ENCODE measurements around the gene POFUT1.
"Not testable (repeated sequence)": the region's sequence is repeated elsewhere in the genome, so short reads cannot be mapped to it uniquely, and the experiment has no call there.

Gene POFUT1

DNA sequence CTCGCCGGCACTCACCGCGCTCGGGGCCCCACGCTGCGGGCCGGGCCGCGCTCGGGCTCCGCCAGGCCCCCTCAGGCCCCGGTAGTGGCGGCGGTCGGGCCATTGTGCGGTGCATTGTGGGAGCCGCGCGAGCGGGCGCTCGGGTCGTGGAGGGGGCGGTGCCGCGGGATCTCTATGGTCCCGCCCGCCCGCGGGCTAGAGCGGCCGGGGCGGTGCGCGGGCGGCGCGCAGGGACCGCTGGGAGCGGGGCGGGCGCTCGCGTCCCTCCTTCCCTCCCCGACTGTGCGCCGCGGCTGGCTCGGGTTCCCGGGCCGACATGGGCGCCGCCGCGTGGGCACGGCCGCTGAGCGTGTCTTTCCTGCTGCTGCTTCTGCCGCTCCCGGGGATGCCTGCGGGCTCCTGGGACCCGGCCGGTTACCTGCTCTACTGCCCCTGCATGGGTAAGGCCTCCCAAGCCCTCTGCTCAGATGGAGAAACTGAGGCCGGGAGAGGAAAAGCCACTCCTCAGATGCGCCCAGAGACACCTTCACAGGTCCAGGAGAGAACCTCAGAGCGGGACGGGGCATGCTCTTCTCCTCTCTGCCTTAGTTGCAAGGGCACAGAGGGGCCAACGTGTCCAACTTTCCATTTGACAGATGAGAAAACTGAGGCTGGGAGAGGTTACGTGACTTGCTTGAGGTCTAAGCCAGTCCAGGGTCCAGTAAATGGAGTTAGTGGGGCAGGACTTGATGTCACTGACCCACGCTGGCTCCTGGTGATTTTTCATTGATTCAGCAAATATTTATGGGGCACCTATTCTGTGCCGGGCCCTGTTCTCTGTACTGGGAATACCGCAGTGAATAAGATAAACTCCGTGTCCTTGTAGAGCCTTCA is at the start of gene POFUT1, which contains the start of gene PLAGL2:
POFUT1 (plus strand) TSS at position 255 of the 873 bp plus-strand sequence; CDS start at position 317, 62 bp downstream.
PLAGL2 (minus strand) TSS at position 118 of the 873 bp plus-strand sequence. CDS start 5,565 bp downstream, outside the sequence.
- DNase-seq = peak; percentile 90

GRCh38 chr20:32158351-32158750 is 49.3 kb upstream of the POFUT1 start:
- no peak for DNase-seq

- DNase-seq = no peak
Measured at GRCh38 chr20:32158943-32159660, 48.6 kb upstream of the POFUT1 start.

GRCh38 chr20:32159766-32160221 is 47.9 kb upstream of the POFUT1 start:
- no peak for DNase-seq

- no peak for DNase-seq
Measured at GRCh38 chr20:32160341-32160740, 47.3 kb upstream of the POFUT1 start.

DNA sequence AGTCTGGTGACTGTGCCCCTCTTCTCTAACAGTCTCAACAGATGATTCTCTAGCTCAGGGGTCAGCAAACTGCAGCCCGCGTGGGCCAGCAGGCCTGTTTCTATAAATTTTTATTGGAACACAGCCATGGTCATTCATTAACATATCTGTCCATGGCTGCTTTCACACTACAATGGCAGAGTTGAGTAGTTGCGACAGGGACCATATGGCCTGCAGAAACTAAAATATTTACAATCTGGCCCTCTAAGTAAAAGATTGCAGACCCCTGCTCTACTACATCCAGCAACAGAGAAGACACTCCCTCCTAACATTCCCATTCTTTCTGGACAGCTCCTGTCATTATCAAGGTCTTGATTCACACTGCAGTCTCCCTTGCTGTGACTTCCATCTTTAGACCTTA is 45.3 kb upstream of the POFUT1 start:
- no peak for DNase-seq

DNA sequence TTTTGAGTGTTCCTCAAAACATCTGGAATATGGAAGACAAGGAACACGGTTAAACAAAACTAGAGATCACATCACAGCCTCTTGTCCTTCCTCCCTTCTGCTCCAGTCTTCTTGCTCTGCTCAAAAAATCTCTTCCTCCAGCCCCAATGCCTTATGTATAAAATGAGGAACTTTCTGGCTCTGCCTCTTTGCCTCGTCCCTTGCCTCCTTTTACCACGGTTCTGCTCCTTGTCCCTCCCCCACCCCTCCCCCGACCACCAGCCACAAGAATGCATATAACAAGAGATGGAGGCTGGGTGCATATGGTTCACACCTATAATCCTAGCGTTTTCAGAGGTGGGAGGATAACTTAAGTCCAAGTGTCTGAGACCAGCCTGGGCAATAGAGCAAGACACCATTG is 43.7 kb upstream of the POFUT1 start:
- no peak for DNase-seq

- DNase-seq = no peak
Measured at GRCh38 chr20:32164984-32165735, 42.5 kb upstream of the POFUT1 start.

GRCh38 chr20:32165836-32166545 is 41.7 kb upstream of the POFUT1 start:
- DNase-seq = no peak

DNA sequence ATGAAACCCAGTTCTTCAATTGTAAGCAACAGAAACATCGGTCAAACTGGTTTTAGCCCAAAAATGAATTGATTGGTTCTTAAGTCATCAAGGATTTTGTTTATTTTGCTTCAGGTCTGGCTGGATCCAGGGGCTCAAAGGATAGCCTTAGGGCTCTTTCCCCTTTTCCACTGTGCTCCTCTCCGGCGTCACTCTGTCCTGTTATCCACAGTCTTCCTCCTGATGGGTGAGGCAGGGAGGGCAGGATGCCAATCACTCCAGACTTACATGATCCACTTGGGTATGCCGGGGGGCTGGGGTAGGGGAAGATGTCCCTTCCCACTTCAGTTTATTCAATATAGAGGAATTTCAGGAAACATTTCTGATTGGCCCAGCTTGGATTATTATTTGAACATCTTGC is 40.1 kb upstream of the POFUT1 start:
- DNase-seq = no peak

DNA sequence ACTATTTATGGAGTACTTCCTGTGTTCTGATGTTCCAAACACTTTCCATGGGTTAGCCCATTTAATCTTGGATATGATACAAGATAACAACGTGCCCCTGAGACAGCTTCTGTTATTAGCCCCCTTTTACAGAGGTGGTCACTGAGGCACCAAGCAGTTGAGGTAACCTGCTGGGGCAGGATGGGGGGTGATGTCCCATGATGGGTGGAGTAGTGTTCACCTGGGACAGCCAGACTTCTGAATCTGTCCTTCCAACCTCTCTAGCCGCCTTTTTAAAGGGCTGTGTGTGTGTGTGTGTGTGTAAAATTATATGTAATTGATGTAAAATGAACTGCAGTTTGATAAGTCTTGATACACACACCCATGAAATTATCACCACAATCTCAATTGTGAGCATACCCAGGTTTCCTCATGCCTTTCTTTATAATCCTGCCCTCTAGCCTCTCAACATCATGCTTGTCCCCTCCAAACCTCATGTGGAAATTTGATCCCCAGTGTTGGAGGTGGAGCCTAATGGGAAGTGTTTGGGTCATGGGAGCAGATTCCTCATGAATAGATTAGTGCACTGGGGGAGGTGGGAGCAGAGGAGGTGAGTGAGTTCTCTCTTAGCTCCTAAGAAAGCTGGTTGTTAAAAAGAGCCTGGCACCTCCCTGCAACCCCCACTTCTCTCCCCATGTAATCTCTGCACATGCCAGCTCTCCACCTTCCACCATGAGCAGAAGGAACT is 39.3 kb upstream of the POFUT1 start:
- DNase-seq = no peak

DNA sequence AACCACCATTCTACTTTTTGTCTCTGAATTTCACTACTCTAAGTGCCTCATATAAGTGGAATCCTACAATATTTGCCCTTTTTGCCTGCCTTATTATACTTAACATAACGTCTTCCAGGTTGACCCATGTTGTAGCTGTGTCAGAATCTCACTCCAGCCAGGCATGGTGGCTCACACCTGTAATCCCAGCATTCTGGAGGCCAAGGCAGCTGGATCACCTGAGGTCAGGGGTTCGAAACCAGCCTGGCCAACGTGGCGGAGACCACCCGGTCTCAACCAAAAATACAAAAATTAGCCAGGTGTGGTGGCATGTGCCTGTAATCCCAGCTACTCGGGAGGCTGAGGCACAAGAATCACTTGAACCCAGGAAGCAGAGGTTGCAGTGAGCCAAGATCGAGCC is 30.0 kb upstream of the POFUT1 start:
- not testable (repeated sequence) for DNase-seq

DNA sequence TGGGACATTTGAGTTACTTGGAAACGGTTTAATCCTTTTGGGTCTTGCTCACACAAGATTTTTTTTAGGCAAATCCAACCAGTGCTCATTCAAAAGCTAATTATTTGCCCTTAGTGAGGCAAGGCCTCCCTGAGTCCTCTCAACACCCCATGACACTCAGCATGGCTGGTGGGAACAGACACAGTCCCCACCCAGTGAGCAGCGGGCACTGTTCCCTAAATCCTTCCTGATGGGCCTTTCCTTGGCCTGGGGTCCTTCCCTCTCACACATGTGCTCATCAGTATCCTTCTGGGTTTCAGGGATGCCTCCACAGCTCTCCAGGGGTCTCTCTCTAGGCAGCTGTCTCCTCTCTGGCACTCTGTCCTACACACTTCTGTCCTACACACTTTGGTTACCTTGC is 28.2 kb upstream of the POFUT1 start:
- DNase-seq = no peak

DNA sequence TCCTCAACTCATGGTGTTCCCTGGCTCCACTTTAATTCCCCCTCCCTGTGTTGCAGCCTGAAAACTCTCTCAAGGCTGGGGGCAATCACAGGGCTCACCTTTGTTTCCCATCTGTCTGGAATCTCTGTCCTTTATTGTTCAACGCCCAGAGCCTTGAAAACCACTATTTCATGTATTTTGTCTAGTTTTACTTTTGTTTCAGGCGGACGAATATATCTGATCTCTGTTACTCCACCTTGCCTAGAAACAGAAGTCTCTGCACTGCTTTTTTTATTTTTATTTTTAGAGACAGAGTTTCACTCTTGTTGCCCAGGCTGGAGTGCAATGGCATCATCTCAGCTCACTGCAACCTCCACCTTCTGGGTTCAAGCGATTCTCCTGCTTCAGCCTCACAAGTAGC is 27.7 kb upstream of the POFUT1 start:
- no peak for DNase-seq

- DNase-seq = no peak
Measured at GRCh38 chr20:32181606-32182005, 26.1 kb upstream of the POFUT1 start.

GRCh38 chr20:32183947-32184635 is 23.6 kb upstream of the POFUT1 start:
- no peak for DNase-seq

- no peak for DNase-seq
Measured at GRCh38 chr20:32184961-32185603, 22.6 kb upstream of the POFUT1 start.

- no peak for DNase-seq
Measured at GRCh38 chr20:32186506-32186905, 21.2 kb upstream of the POFUT1 start.

GRCh38 chr20:32188376-32189122 is 19.1 kb upstream of the POFUT1 start:
- no peak for DNase-seq

DNA sequence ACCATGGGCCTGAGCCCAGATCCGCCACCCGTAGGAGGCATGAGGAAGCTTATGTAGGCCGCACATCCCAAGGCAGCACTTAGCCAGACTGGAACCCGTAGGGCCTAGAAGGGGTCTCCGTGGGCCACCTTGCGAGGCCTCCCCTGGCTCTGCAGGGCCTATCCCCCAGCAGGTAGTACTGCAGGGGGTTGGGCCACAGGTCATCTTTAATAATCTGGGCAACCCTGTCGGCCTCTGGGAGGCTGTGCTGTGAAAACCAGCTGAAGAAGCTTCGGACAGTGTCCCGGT is 18.6 kb upstream of the POFUT1 start:
- no peak for DNase-seq
